Gastroesophageal sphincter (tissue), 4 donors: ENCODE results near the gene BCAR3. TPM values are rescaled to one million over a fixed set of nuclear protein-coding genes. Genes with fewer than 3 reads are reported as not detected.

Experiments
- ATAC-seq: fragments of 150-250 bp; one replicate; pipeline ENCODE4 v1.9.1; 2016; ENCODE audit warnings: mild to moderate bottlenecking, moderate library complexity
- H3K27ac ChIP-seq, 4 donors: fragments of 200-600 bp; sonication (generic) in 3 of 4; 1 replicate in 3 of 4; 2 replicates in 1 of 4; pipeline ENCODE4 v1.5.1; 2016 to 2019
- H3K27me3 ChIP-seq: fragments of 200-600 bp; sonication (generic); one replicate; pipeline ENCODE4 v1.5.1; 2019
- H3K36me3 ChIP-seq, 2 donors: fragments of 200-600 bp; sonication (generic); one replicate each; pipeline ENCODE4 v1.5.1; 2019; ENCODE audit warnings: control low read depth in 1 of 2
- H3K4me1 ChIP-seq, 3 donors: fragments of 200-600 bp; sonication (generic); 1 replicate in 2 of 3; 2 replicates in 1 of 3; pipeline ENCODE4 v1.5.1; 2016 to 2019; ENCODE audit warnings: control low read depth in 2 of 3
- H3K4me3 ChIP-seq, 2 donors: fragments of 200-600 bp; sonication (generic); one replicate each; pipeline ENCODE4 v1.5.1; 2019; ENCODE audit warnings: mild to moderate bottlenecking in 1 of 2, moderate library complexity in 1 of 2
- H3K9me3 ChIP-seq, 3 donors: fragments of 200-600 bp; sonication (generic); one replicate each; pipeline ENCODE4 v1.5.1; 2017 to 2019; ENCODE audit warnings: control low read depth in 2 of 3
- CTCF ChIP-seq, 4 experiments: fragments of 200-600 bp in 2 of 4; fragments of 450-650 bp in 2 of 4; sonication (generic) in 1 of 4; IDR thresholded peaks; one replicate each; pipeline ENCODE4 v1.5.1; 2017 to 2019; ENCODE audit warnings: antibody characterized with exemption in 4 of 4, mild to moderate bottlenecking in 2 of 4, moderate library complexity in 2 of 4
- EP300 ChIP-seq: sonication (generic); formaldehyde crosslinking; IDR thresholded peaks from one replicate; pipeline ENCODE4 v1.6.1; 2017; ENCODE audit warnings: antibody characterized with exemption, mild to moderate bottlenecking
- POLR2A ChIP-seq, 2 donors: fragments of 450-650 bp; IDR thresholded peaks; one replicate each; pipeline ENCODE4 v1.6.1; 2017; ENCODE audit warnings: antibody characterized with exemption in 2 of 2, mild to moderate bottlenecking in 2 of 2, moderate library complexity in 1 of 2
- POLR2AphosphoS5 ChIP-seq: sonication (generic); formaldehyde crosslinking; IDR thresholded peaks from one replicate; pipeline ENCODE4 v1.6.1; 2017; ENCODE audit warnings: antibody characterized with exemption
- WGBS, 2 donors: methylation state at CpG; one replicate each; pipeline ENCODE4 v1.1.5; 2018; ENCODE audit warnings: low coverage in 1 of 2; 5-methylcytosine and 5-hydroxymethylcytosine counted together
- total RNA-seq, 4 donors: library from RNA; depleted of rRNA; stranded (reverse); fragments of >200 nt; gene quantifications; one replicate each; pipeline ENCODE4 v1.1.0, GENCODE V29; 2016

Gene BCAR3
- total RNA-seq, 4 donors from 2014 or later = 33.9 to 40.2 (median 38.3) TPM

GRCh38 chr1:93704052-93704451 is 22.4 kb upstream of the BCAR3 start:
- ATAC-seq = no peak
- H3K36me3 ChIP-seq = no peaks in the 10 kb centered on the region
- H3K27me3 ChIP-seq = no peaks in the 10 kb centered on the region
- no peak overlapping the region for H3K27ac ChIP-seq
- peaks cover 0 to 26% (median 0%) of the 10 kb centered on the region in 3 donors for H3K4me1 ChIP-seq
- H3K4me3 ChIP-seq = no peak overlapping the region
- 66 to 75% methylated on average over 2 of the region's 2 CpGs for WGBS, 2 donors
- TF ChIP-seq POLR2A (IDR thresholded peaks at IDR 0.05) = no peak
- TF ChIP-seq POLR2AphosphoS5 = no peak
- no peak for TF ChIP-seq EP300
- no peak for TF ChIP-seq CTCF (IDR thresholded peaks at IDR 0.05)
- no peaks in the 10 kb centered on the region for H3K9me3 ChIP-seq

- Histone ChIP-seq H3K27me3 (no peaks in the 10 kb centered on the region), H3K9me3 (no peaks in the 10 kb centered on the region), H3K4me3 (no peak overlapping the region), H3K27ac (no peak overlapping the region), H3K36me3 (no peaks in the 10 kb centered on the region), H3K4me1 (peaks cover 0 to 22% (median 0%) of the 10 kb centered on the region in 3 donors)
- no peak for TF ChIP-seq EP300
- no peak for TF ChIP-seq POLR2AphosphoS5
- TF ChIP-seq POLR2A (IDR thresholded peaks at IDR 0.05) = no peak
- TF ChIP-seq CTCF (IDR thresholded peaks at IDR 0.05) = no peak
- no peak for ATAC-seq
- WGBS, 2 donors = 74 to 93% methylated on average over 3 of the region's 3 CpGs
Measured at GRCh38 chr1:93703643-93704042, 22.0 kb upstream of the BCAR3 start.

GRCh38 chr1:93702828-93703183 is 21.2 kb upstream of the BCAR3 start:
- H3K27me3 ChIP-seq = no peaks in the 10 kb centered on the region
- peak overlapping the region in 1 of 4 donors; percentile 7 for H3K27ac ChIP-seq
- 100% methylated on average over 2 of the region's 3 CpGs; no CpG with 5 or more reads in 1 of the 2 donors for WGBS, 2 donors
- no peaks in the 10 kb centered on the region for H3K36me3 ChIP-seq
- peaks cover 0 to 16% (median 0%) of the 10 kb centered on the region in 3 donors for H3K4me1 ChIP-seq
- H3K9me3 ChIP-seq = no peaks in the 10 kb centered on the region
- TF ChIP-seq CTCF (IDR thresholded peaks at IDR 0.05) = no peak
- TF ChIP-seq EP300 = no peak
- TF ChIP-seq POLR2AphosphoS5 = no peak
- no peak for TF ChIP-seq POLR2A (IDR thresholded peaks at IDR 0.05)
- no peak overlapping the region for H3K4me3 ChIP-seq
- no peak for ATAC-seq

GRCh38 chr1:93702111-93702827 is 20.6 kb upstream of the BCAR3 start:
- TF ChIP-seq POLR2AphosphoS5 (no peak), POLR2A (IDR thresholded peaks at IDR 0.05) (no peak), CTCF (IDR thresholded peaks at IDR 0.05) (no peak), EP300 (no peak)
- WGBS, 2 donors = 90 to 100% methylated on average over 2 of the region's 9 CpGs

GRCh38 chr1:93701629-93702028 is 20.0 kb upstream of the BCAR3 start:
- peak; percentile 34 for ATAC-seq
- H3K27me3 ChIP-seq = no peaks in the 10 kb centered on the region
- H3K27ac ChIP-seq = peak overlapping the region in 1 of 4 donors; percentile 29
- no peak for TF ChIP-seq POLR2A (IDR thresholded peaks at IDR 0.05)
- TF ChIP-seq EP300 = no peak
- no peak for TF ChIP-seq CTCF (IDR thresholded peaks at IDR 0.05)
- no peak for TF ChIP-seq POLR2AphosphoS5
- no peaks in the 10 kb centered on the region for H3K9me3 ChIP-seq
- H3K4me1 ChIP-seq = peaks cover 0 to 16% (median 0%) of the 10 kb centered on the region in 3 donors
- no peak overlapping the region for H3K4me3 ChIP-seq
- H3K36me3 ChIP-seq = no peaks in the 10 kb centered on the region

More at GRCh38 chr1:93702111-93702827, 20.6 kb upstream of the BCAR3 start:
- Histone ChIP-seq H3K27me3 (no peaks in the 10 kb centered on the region), H3K27ac (peak overlapping the region in 1 of 4 donors; percentile 7), H3K4me3 (no peak overlapping the region), H3K9me3 (no peaks in the 10 kb centered on the region), H3K4me1 (peaks cover 0 to 16% (median 0%) of the 10 kb centered on the region in 3 donors), H3K36me3 (no peaks in the 10 kb centered on the region)
- ATAC-seq = no peak
